IPS-NIHi11 (cell line): ENCODE data around the gene HNRNPLL.
"Not testable (repeated sequence)": the region's sequence is repeated elsewhere in the genome, so short reads cannot be mapped to it uniquely, and the experiment has no call there.

Source experiments
- DNase-seq: peaks from one replicate; pipeline ENCODE4 v3.0.0; 2012; ENCODE audit warnings: mixed read lengths, low spot score

The HNRNPLL gene

DNA sequence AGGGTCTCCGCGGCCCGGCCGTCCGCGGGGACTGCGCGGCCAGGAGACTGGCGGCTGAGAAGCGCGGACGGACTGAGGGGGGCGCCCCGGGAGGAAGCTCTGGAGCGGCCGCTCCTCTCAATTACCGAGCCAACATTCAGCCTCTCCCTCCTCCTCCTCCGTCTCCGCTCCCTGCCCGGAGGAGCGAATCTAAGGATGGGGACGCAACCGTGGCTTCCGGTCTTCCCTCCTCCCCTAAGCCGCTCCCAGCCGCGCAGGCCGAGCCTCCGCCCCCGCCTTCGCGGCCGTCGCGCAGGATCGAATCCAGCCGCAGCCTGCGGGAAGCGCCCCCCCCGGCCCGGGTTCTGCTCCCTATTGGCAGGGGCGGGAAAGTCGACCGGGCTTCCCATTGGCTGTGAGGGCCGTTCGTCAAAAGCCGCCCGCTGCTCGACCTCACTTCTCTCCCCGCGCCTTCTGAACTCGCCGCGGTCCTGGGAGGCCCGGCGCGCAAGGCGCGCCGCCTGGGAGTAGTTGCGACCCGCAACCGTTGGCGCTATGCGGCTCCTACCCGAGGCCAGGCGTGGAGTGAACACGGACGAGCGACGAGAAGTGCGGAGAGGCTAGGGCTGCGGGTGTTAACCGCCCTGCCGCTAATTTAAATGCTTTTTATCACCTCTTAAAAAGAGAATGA lies at the start of gene HNRNPLL:
TSS of gene HNRNPLL (minus strand) at position 197 of the 670 bp plus-strand sequence. CDS start 302 bp downstream, outside the sequence.
- peak; percentile 96 for DNase-seq

DNA sequence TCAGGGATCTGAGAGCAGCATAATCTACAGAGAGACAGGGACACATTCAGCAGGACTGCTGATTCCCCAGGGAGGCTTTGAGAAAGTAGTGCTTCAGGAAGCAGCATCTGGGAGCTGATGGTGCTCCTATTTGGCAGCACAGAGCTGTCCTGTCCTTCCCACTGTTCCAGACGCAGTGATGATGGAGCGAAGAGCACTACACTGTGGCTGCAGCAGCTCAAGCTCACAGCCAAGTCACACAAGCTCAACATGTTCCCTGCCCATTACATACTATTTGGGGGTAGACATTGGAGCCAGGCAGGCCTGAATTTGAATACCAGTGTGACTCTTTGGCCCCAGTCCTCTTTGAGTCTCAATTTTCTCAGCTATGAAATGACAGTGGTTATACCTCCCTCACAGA lies 48.0 kb upstream of the HNRNPLL start:
- DNase-seq: no peak

DNA sequence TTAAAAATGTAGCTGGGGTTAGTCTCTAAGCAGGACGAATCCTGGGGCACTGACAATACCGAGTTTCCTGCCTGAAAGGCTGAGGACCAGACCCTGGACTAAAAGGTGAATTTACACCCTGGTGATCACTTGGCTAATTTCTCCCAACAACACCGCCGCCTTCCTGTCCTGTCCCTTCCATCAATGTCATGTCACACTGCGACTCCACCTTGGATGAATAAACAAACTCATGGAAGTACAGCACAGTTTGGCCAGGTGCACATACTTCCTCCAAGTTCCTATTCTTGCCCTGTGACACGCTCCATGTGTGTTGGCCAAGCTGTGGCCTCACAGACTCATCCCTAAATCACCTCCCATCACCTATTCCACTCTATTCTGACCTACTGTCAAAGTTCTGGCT lies 47.3 kb upstream of the HNRNPLL start:
- no peak for DNase-seq

DNA sequence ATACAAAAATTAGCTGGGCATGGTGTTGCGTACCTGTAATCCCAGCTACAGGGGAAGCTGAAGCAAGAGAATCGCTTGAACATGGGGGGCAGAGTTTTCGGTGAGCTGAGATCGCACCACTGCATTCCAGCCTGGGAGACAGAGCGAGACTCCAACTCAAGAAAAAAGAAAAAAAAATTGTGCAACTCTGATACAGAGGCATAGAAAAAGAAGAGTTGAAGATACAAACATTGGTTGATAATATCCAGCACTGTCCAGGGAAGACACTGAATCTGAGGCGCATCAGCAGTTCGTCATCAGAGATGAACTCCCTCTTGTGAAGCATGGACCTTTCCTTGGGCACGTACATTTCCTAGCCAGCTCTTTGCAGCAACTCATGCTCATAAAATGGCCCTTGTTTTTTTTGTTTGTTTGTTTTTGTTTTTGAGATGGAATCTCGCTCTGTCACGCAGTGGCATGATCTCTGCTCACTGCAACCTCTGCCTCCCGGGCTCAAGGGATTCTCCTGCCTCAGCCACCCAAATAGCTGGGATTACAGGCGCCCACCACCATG lies 46.5 kb upstream of the HNRNPLL start:
- no peak for DNase-seq

DNA sequence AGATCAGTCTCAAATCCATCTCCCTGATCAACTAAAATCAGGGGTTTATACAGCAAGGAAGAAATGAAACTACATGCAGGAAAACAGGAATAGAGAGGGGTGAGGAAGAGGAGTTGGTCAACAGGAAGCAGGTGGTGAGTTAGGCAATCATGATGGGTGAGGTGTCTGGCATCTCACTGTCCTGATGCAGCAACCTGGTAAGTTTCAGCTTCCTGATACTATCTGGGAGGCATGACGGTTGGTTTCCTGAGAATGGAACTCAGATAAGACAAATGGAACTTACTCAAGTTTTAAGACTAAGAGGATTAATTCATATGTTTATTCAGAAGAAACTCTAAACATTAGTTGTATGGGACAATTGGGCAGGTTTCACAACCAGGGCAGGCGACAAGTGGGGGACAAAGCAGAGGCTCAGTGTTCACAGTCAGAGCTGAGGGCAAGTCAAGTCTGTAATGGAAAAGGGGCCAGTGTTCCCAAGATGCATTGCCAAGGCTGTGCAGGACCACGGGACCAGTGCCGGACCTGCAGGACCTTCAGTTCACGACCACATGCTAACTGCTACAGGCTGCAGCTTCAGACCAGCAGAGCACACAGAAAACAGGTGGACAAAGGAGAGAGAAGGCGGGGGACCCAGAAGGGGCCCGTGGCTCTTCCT lies 45.5 kb upstream of the HNRNPLL start:
- DNase-seq: no peak

DNA sequence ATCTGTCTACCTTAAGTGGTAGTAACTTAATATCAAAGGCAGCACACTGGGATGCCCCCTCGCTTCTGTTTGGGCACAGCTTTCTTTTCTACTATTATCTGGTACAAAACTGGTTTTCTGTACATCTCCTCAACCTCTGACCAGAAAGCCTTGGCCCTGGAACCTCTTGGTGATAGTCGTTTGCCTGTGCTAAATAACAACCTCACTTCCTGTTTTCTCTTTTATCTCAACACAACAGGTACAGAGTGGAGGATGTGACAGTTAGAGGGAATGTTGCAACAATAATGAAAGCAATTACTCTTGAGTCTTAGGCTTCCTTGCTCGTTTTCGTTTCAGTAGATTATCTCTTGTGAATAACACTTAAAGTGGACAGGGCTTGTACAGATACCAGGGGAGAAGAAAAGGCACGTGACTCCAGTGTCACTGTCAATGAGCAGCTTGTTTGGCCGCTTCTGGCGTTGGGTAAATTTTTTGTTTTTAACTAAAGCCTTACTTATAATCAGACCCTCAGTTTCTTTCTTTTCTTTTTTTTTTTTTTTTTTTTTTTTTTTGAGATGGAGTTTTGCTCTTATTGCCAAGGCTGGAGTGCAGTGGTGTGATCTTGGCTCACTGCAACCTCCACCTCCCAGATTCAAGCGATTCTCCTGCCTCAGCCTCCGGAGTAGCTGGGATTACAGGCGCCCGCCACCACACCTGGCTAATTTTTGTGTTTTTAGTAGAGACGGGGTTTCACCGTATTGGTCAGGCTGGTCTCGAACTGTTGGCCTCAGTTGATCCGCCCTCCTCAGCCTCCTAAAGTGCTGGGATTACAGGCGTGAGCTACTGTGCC lies 41.2 kb upstream of the HNRNPLL start:
- not testable (repeated sequence) for DNase-seq

DNA sequence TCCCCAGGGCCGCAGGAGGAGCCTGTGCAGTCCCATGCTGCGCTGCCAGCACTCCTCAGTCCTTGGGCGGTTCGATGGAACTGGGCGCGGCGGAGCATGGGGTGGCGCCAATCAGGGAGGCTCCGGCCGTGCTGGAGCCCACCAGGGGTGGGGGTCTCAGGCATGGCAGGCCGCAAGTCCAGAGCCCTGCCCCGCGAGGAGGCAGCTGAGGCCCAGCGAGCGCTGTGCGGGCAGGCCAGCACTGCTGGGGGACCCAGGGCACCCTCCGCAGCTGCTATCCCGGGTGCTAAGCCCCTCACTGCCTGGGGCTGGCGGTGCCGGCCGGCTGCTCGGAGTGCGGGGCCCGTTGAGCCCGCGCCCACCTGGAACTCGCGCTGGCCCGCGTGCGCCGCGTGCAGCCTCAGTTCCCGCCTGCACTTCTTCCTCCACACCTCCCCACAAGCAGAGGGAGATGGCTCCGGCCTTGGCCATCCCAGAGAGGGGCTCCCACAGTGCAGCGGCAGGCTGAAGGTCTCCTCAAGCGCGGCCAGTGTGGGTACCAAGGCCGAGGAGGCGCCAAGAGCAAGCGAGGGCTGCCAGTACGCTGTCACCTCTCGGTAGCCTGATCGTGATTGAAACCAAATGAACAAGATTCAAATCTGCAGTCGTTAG lies 40.4 kb upstream of the HNRNPLL start:
- no peak for DNase-seq

DNA sequence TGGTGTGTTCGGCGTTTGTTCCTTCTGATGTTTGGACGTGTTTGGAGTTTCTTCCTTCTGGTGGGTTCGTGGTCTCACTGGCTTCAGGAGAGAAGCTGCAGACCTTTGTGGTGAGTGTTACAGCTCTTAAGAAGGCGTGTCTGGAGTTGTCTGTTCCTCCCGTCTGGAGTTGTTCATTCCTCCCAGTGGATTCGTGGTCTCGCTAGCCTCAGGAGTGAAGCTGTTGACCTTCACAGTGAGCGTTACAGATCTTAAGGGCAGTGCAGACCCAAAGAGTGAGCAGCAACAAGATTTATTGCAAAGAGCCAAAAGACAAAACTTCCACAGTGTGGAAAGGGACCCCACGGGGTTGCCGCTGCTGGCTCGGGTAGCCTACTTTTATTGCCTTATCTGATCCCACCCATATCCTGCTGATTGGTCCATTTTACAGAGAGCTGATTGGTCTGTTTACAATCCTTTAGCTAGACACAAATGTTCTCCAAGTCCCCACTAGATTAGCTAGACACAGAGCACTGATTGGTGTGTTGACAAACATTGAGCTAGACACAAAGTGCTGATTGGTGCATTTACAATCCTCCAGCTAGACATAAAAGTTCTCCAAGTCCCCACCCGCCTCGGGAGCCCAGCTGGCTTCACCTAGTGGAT lies 39.8 kb upstream of the HNRNPLL start:
- DNase-seq: not testable (repeated sequence)

DNA sequence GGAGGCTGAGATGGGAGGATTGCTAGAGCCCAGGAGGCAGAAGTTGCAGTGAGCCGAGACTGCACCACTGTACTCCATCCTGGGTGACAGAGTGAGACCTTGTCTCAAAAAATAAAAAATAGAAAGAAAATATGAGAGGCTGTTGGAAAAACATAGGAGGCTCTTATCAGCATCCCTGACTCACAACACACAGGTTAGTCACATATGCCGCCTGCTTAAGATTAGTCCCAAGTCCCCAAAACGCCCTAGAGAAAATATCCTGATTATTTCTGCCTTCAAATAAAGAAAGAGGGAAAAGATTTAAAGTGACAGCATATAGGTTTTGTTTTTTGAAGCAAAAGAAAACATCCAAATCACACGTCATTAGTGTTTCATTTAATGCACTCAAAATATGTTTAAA lies 33.3 kb upstream of the HNRNPLL start:
- no peak for DNase-seq

DNA sequence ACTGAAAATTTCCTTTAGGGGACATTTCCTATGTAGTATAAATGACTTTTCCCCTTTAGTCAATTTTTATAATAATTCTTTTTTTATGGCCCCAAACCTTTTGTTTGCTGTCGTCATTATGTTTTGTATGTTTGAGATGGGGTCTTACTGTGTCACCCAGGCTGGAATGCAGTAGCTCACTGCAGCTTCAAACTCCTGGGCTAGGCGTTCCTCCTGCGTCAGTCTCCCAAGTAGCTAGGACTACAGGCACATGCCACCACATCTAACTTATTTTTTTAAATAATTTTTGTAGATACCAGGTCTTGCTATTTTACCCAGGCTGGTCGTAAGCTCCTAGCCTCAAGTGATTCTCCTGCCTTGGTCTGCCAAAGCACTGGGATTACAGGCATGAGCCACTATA lies 32.4 kb upstream of the HNRNPLL start:
- DNase-seq: no peak

DNA sequence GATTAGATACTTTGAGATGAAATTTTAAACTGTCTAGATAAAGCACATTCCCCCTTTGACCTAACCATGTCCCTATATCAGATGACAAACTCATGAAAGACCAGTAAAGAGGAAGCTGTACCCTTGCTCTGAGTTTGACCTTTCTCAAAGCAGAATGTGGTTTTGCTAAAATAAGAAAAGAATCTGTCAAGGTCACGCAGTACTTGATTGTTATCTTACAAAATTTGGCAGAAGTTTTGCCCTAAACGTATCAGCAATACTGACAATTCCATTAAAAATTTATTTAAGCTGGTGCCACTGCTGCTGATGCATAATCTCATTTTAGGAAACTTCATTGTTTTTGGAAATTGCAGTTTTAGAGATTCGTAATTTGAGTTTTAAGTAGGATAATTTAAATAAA lies 32.0 kb upstream of the HNRNPLL start:
- no peak for DNase-seq

DNA sequence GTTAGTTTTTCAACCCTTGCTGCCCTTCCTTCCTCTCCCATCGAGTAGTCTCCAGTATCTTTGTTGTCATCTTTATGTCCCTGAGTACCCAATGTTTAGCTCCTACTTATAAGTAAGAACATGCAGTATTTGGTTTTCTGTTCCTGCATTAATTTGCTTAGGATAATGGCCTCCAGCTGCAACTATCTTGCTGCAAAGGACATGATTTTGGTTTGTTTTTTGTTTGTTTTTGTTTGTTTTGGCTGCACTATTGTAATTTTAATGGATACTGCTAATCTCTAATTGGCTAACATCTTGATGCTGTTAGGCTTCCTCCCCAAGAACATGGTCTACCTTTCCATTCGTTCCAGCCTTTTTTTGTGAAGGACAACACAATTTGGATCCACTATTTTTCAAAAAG lies 31.2 kb upstream of the HNRNPLL start:
- DNase-seq: no peak

DNA sequence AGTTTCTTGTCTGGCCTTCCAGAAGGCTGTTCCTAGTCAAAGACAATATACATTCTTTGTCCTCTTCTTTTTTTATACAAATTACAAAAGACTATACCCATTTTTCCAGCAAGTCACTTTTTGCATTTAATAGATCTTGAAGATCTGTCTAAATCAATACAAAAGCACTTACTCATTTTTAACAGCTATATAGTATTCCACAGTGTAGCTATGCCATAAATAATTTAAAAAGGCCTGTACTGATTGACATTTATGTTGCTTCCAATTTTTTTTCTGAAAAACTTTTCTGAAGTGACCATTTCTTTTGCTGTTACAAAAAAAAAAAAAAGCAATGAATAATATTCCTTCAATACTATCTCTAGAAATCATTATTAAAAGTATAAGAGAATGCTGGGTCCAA lies 30.3 kb upstream of the HNRNPLL start:
- DNase-seq: no peak

DNA sequence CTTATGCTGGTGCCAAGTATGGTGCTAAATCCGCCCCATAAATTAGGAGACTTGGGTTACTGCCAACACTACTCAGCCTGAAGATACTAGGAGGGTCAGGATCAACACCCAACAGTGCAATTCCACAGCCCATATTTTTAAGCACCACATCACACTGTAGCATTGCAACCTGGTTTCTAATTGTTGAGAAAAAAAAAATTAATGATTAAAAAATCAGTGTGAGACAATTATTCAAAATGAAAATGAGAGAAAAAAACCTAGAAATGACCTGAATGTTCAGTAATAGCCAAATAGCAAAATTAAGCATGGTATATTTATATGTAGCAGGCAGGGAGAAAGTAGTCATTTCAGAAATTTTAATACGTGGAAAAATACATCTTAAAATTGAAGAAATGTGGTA lies 29.2 kb upstream of the HNRNPLL start:
- no peak for DNase-seq

DNA sequence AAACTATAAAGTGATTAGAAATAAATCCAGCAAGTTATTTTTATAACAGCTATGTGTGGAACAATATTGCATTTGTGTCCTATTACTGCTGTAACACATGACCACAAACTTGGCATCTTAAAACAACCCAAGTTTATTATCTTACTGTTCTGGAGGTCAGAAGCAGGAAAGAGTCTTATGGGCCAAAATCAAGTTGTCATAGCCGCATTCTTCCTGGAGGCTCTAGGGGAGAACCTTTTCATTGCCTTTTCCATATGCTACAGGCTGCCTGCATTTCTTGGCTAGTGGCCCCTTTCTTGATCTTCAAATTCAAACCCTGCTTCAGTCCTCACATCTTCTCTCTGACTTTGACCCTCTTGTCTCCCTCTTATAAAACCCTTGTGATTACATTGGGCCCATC lies 27.0 kb upstream of the HNRNPLL start:
- DNase-seq: no peak

DNA sequence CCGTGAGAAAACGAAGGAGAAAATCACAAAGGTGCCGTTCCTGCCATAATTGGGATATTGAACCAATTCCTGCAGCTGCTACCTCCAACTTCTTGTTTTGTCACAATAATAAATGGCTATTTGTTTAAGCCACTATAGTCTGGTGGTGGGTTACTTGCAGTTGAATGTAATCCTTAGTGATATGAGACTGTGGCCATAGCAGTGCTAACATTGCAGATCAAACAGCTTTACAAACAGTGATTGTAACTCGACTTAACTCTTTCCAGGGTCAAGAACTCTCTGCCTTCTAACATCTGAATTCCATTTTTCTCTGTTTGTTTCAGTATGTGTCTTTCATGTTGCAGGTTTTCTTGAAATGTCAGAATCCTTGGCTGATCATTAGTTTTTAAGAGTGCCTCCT lies 24.7 kb upstream of the HNRNPLL start:
- DNase-seq: no peak

DNA sequence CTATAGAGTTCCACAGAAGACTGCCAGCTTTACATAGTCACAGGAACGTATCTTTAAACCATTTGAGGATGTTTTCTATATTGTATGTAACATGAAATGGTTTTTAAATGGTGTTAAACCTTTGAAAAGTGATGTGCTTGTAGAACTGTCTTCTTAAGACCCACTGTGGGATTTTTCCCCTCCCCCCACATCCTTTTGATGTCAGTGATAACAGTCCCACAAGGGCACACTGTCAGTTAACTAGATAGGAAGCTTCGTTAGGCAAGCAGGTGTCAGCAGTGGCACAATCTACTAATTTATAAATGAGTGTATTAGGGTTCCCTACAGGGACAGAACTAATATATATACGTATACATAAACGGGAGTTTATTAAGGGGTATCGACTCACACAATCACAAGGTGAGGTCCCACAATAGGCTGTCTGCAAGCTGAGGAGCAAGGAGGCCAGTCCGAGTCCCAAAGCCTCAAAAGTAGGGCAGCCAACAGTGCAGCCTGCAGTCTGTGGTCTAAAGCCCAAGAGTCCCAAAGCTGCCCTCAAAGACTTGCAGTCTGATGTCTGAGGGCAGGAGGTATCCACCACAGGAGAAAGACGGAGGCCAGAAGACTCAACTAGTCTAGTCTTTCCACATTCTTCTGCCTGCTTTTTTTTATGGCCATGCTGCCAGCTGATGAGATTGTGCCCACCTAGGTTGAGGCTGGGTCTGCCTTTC lies 23.8 kb upstream of the HNRNPLL start:
- DNase-seq: no peak

DNA sequence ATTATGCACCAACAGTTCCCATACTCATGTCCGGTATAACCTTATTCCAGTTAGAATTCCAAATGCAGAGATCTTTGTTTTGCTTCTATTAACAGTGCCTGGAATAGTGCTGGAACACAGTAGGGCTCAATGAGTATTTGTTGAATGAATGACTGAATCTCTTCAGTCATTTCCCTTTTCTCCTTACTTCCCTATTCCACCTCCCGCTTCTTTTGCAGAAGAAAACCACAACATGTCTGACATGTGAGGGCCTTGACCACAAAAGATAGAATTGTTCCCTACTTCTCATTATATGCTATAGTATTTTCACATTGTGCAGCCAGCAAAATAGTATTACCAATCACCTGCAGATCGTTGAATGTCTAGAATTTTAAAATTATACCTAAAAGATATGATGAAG lies 19.5 kb upstream of the HNRNPLL start:
- DNase-seq: no peak

DNA sequence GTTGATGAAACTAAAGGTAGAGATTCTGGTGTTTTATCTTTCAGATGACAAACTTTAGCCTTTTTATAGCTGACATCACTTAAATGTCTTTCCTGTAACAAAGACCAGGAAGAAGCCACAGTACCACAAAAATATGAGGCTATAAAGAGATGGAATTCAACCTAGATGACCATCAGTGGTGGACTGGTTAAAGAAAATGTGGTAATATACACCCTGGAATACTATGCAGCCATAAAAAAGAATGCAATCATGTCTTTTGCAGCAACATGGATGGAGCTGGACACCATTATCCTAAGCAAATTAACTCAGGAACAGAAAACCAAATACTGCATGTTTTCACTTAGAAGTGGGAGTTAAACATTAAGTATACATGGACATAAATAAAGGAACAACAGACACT lies 18.3 kb upstream of the HNRNPLL start:
- no peak for DNase-seq

DNA sequence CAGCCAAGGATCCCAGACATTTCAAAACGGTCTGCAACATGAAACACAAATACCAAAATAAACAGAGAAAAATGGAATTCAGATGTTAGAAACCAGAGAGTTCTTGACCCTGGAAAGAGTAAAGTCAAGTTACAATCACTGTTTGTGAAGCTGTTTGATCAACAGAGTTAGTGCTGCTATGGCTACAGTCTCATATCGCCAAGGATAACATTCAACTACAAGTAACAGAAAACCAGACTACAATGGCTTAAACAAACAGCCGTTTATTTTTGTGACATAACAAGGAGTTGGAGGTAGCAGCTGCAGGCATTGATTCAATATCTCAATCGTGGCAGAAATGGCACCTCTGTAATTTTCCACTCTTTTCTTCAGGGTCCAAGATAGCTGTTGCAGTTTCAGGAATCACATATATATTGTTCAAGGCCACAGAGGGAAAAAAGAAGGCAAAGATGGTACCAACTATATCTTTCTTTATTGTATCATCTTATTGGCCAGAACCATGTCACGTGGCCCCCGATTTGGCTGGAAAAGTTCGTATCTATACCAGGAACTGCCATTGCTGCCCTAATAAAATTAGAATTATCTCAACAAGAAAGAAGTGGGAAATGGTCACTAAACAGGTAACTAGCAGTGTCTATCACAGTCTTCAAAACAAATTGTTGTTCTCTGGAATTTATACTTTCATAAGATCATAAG lies 17.7 kb upstream of the HNRNPLL start:
- no peak for DNase-seq
